ENCODE measurements around the gene PADI2. TPM values are rescaled to one million over a fixed set of nuclear protein-coding genes. Genes with fewer than 3 reads are reported as not detected.

The PADI2 gene
- total RNA-seq: under 1 TPM; 0.25 to 0.30 TPM
- polyA plus RNA-seq (2013, experiment 1 of 2): 2.6 TPM
- polyA plus RNA-seq (2013, experiment 2 of 2): 3.2 TPM
- 0 to 41.0 (median 0.48) reads per million in 172 experiments for total RNA-seq

DNA sequence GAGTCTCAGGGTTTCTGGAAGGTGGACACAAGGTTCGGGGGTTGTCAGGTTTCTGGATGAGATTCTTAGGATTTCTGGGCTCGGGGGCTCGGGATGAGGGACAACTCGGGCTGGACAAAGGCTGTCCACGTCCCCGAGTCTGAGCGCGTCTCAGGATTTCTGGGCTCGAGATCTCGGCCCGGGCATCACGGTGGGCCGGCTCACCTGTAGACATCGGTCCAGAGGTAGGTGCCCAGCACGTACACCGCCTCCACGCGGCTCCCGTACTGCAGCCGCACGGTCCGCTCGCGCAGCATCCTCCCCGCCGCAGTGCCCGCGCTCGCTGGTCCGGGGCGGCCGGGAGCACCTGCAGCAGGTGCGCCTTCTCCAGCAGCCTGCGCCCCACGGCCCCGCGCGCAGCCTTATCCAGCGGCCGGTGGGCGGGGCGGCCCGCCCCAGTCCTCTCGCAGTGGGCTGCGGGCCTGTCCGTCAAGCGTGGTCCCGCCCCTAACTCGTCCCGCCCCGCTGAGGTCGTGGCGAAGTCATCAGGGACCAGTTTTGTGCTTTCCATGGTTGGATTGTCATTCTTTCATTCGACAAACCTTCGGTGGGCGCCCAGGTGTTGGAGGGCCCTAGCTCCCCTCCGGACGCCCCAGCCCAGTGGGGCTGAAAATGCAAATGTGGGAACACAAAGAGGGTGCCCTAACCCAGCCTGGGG, at the start of gene PADI2:
PADI2 (minus strand) TSS at position 376 of the 697 bp plus-strand sequence; CDS start at position 296, 80 bp downstream.
- peaks cover 0 to 4% of the 10 kb centered on the region in 2 experiments for H3K9me3 ChIP-seq (ENCODE audit: control insufficient read depth in 1 of 2, insufficient read depth in 1 of 2, low read length in 2 of 2)
- H3K36me3 ChIP-seq (ENCODE audit: insufficient read depth, low read length): no peaks in the 10 kb centered on the region
- DNase-seq: peak in 13 of 14 experiments; percentile 26 to 76 (median 40)
- H3K4me1 ChIP-seq (ENCODE audit: insufficient read depth, low read length): peaks cover 16% of the 10 kb centered on the region
- intact Hi-C loops (cut with DNase I, micrococcal nuclease): no loop called here
- ATAC-seq (ENCODE audit: poor library complexity): peak; percentile 95
- H3K27ac ChIP-seq (ENCODE audit: low read depth in 1 of 2, low read length in 2 of 2): no peak within 1 kb of the TSS
- peaks cover 25 to 40% of the 10 kb centered on the region in 2 experiments for H3K27me3 ChIP-seq (ENCODE audit: control insufficient read depth in 1 of 2, insufficient read depth in 2 of 2, low read length in 2 of 2)
- H3K4me3 Mint-ChIP-seq: no peak within 1 kb of the TSS
- H3K36me3 Mint-ChIP-seq (ENCODE audit: low read depth): no peaks in the 10 kb centered on the region
- peak within 1 kb of the TSS; percentile 31 for H3K4me3 ChIP-seq (ENCODE audit: low read length)
- H3K27ac Mint-ChIP-seq: no peak within 1 kb of the TSS
- H3K27me3 Mint-ChIP-seq: peaks cover 69% of the 10 kb centered on the region
- CTCF ChIA-PET: no interaction called here
- peaks cover 11% of the 10 kb centered on the region for H3K4me1 Mint-ChIP-seq (ENCODE audit: low read depth)
- POLR2A ChIA-PET: no interaction called here
- H3K9me3 Mint-ChIP-seq: no peaks in the 10 kb centered on the region
- TF ChIP-seq, protein P1, sequence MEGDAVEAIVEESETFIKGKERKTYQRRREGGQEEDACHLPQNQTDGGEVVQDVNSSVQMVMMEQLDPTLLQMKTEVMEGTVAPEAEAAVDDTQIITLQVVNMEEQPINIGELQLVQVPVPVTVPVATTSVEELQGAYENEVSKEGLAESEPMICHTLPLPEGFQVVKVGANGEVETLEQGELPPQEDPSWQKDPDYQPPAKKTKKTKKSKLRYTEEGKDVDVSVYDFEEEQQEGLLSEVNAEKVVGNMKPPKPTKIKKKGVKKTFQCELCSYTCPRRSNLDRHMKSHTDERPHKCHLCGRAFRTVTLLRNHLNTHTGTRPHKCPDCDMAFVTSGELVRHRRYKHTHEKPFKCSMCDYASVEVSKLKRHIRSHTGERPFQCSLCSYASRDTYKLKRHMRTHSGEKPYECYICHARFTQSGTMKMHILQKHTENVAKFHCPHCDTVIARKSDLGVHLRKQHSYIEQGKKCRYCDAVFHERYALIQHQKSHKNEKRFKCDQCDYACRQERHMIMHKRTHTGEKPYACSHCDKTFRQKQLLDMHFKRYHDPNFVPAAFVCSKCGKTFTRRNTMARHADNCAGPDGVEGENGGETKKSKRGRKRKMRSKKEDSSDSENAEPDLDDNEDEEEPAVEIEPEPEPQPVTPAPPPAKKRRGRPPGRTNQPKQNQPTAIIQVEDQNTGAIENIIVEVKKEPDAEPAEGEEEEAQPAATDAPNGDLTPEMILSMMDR (IDR thresholded peaks at IDR 0.05): no peak

DNA sequence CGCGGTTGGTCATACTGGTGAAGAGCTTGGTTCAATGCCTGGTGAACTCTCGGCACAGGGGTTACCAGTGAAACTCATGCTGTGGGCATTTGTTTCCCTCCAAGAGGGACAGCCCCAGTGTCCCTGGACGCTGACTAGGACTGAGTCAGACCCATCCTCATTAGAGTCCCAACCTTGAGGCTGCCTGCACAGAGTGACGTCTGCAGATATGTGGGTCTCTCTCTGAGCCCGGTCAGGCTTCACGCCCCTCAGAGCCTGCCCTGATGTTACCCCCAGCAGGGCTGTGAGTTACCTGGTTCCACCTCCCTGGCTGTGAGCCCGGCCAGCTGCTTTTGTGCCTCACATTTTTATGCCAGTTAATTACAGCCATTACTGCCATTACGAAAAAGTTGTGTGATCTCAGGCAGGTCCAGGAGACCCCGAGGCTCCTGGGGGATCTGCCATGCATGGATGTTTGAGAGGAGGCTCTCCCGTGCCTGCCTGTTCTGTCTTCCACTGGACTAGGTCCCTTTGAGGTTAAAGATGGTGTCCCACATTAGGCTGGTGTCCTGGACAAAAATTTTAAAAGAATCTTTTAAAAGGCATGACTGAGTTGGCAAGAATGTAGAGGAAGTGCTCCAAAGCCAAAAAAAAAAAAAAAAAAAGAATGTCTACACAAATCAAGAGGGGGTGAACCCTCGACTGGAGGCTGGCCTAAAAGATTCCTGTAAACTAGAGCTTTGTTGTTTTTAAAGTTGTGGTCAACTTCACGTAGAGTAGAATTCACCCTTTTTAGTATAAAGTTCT, 49.0 kb upstream of the PADI2 start:
- H3K4me3 Mint-ChIP-seq: no peak overlapping the region
- no peaks in the 10 kb centered on the region for H3K36me3 ChIP-seq (ENCODE audit: insufficient read depth, low read length)
- H3K4me1 ChIP-seq (ENCODE audit: insufficient read depth, low read length): no peaks in the 10 kb centered on the region
- no peaks in the 10 kb centered on the region for H3K27me3 Mint-ChIP-seq
- H3K27ac ChIP-seq (ENCODE audit: low read depth in 1 of 2, low read length in 2 of 2): no peak overlapping the region
- intact Hi-C loops (cut with DNase I, micrococcal nuclease): no loop called here
- peaks cover 0 to 4% of the 10 kb centered on the region in 2 experiments for H3K27me3 ChIP-seq (ENCODE audit: control insufficient read depth in 1 of 2, insufficient read depth in 2 of 2, low read length in 2 of 2)
- ChIA-PET POLR2A (no interaction called here), CTCF (interaction anchor here (1.2 kb wide), 1 partner anchor 42 kb away, joined by 3 read pairs; no protein-coding TSS in a partner anchor)
- no peaks in the 10 kb centered on the region for H3K36me3 Mint-ChIP-seq (ENCODE audit: low read depth)
- TF ChIP-seq, protein P1 (IDR thresholded peaks at IDR 0.05): no peak
- no peak overlapping the region for H3K4me3 ChIP-seq (ENCODE audit: low read length)
- H3K9me3 Mint-ChIP-seq: no peaks in the 10 kb centered on the region
- DNase-seq (no peak), ATAC-seq (ENCODE audit: poor library complexity) (no peak)
- H3K4me1 Mint-ChIP-seq (ENCODE audit: low read depth): no peaks in the 10 kb centered on the region
- H3K9me3 ChIP-seq (ENCODE audit: control insufficient read depth in 1 of 2, insufficient read depth in 1 of 2, low read length in 2 of 2): no peaks in the 10 kb centered on the region
- H3K27ac Mint-ChIP-seq: no peak overlapping the region

DNA sequence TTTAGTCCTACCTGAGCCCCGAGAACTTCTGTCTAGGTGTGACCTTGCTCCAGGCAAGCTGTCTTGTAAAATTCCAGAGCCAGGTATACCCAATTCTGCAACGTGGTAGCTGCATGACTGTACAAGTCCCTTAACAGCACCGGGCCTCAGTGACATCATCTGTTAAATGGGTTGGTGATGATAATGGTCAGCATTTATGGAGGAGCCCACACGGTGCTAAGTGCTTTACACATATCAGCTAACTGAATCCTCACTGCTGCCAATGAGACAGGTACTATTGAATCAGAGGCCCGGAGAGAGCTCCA, 48.5 kb upstream of the PADI2 start:
- Histone ChIP-seq H3K36me3 (ENCODE audit: insufficient read depth, low read length) (no peaks in the 10 kb centered on the region), H3K27me3 (ENCODE audit: control insufficient read depth in 1 of 2, insufficient read depth in 2 of 2, low read length in 2 of 2) (peaks cover 0 to under 1% of the 10 kb centered on the region in 2 experiments), H3K4me3 (ENCODE audit: low read length) (no peak overlapping the region), H3K9me3 (ENCODE audit: control insufficient read depth in 1 of 2, insufficient read depth in 1 of 2, low read length in 2 of 2) (no peaks in the 10 kb centered on the region), H3K27ac (ENCODE audit: low read depth in 1 of 2, low read length in 2 of 2) (no peak overlapping the region), H3K4me1 (ENCODE audit: insufficient read depth, low read length) (no peaks in the 10 kb centered on the region)
- Mint-ChIP-seq H3K27ac (no peak overlapping the region), H3K4me1 (ENCODE audit: low read depth) (no peaks in the 10 kb centered on the region), H3K27me3 (no peaks in the 10 kb centered on the region), H3K36me3 (ENCODE audit: low read depth) (no peaks in the 10 kb centered on the region), H3K4me3 (no peak overlapping the region), H3K9me3 (no peaks in the 10 kb centered on the region)
- DNase-seq: no peak
- ChIA-PET CTCF (no interaction called here), POLR2A (no interaction called here)
- intact Hi-C loops (cut with DNase I, micrococcal nuclease): no loop called here
- TF ChIP-seq, protein P1 (IDR thresholded peaks at IDR 0.05): no peak
- no peak for ATAC-seq (ENCODE audit: poor library complexity)
